BJ (cell line): ENCODE measurements around the gene SYCE1L. TPM values are rescaled to one million over a fixed set of nuclear protein-coding genes. Genes with fewer than 3 reads are reported as not detected.

Experiments used
- CTCF ChIA-PET: fragments of 350-600 bp; formaldehyde crosslinking; extraction: SDS; loops from one replicate; lab custom pipeline; 2021; ENCODE audit warnings: antibody characterized with exemption, inconsistent platforms; lab: Yijun Ruan, JAX
- POLR2A ChIA-PET: fragments of 300-600 bp; sonication (Branson Sonifier 250); formaldehyde crosslinking; extraction: SDS; loops from one replicate; lab custom pipeline; 2021; ENCODE audit warnings: antibody characterized with exemption; lab: Charles Lee
- DNase-seq: peaks from one replicate; pipeline ENCODE4 v3.0.0-alpha.2; 2011; ENCODE audit warnings: low read depth
- H3K27me3 ChIP-seq: 2 replicates; pipeline ENCODE4 v1.6.0; 2011; ENCODE audit warnings: low read length; ENCODE audit not compliant: control insufficient read depth, insufficient read depth
- H3K36me3 ChIP-seq: 2 replicates; pipeline ENCODE4 v1.5.1; 2011; ENCODE audit warnings: low read length; ENCODE audit not compliant: control insufficient read depth, insufficient read depth
- H3K4me3 ChIP-seq: 2 replicates; pipeline ENCODE4 v1.5.1; 2011; ENCODE audit warnings: low read depth, mild to moderate bottlenecking, control low read depth, low read length
- polyA plus RNA-seq: library from polyadenylated mRNA; depleted of rRNA; stranded (reverse); fragments of >200 nt; gene quantifications from 2 replicates; pipeline ENCODE4 v1.2.3, GENCODE V29; 2011
- TF ChIP-seq, protein P1 (sequence below): IDR thresholded peaks from 2 replicates; pipeline ENCODE4 v1.5.1; 2011; ENCODE audit warnings: low read depth, mild to moderate bottlenecking, control low read depth, inconsistent platforms, low read length, moderate library complexity; ENCODE audit not compliant: insufficient read depth

The SYCE1L gene
- polyA plus RNA-seq, 1 experiment: 0.44 TPM

DNA sequence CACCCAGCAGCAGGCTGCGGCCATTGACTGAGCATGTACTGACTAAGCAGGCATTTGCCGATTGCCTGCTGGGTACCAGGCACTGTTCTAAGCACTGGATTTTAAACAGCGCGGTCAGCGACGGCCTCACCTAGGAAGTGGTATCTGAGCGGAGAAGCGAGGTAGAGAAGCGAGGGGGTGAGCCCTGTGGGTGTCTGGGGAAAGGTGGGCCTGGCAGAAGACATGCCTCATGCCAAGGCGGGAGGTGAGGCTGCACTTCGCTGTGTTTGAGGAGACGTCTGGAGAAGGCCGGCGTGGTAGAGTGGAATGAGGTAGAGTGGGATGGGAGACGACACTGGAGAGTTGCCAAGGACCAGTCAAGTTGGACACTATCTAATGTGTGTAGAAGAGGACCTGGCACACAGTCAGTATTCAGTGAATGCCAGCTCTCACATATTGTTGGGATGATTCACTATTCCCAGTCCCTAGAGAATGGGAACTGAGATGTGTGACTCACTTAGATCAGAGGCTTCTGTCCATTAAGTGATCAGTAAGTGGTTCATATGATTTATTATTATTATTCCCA lies 14.4 kb downstream of the SYCE1L start:
- peak; percentile 67 for DNase-seq
- CTCF ChIA-PET: interaction anchor here (1.0 to 1.4 kb wide), 2 partner anchors 9 to 10 kb away, joined by 3 to 4 read pairs; no protein-coding TSS in a partner anchor
- TF ChIP-seq, protein P1, sequence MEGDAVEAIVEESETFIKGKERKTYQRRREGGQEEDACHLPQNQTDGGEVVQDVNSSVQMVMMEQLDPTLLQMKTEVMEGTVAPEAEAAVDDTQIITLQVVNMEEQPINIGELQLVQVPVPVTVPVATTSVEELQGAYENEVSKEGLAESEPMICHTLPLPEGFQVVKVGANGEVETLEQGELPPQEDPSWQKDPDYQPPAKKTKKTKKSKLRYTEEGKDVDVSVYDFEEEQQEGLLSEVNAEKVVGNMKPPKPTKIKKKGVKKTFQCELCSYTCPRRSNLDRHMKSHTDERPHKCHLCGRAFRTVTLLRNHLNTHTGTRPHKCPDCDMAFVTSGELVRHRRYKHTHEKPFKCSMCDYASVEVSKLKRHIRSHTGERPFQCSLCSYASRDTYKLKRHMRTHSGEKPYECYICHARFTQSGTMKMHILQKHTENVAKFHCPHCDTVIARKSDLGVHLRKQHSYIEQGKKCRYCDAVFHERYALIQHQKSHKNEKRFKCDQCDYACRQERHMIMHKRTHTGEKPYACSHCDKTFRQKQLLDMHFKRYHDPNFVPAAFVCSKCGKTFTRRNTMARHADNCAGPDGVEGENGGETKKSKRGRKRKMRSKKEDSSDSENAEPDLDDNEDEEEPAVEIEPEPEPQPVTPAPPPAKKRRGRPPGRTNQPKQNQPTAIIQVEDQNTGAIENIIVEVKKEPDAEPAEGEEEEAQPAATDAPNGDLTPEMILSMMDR: no peak
- Histone ChIP-seq H3K27me3 (no peaks in the 10 kb centered on the region), H3K36me3 (no peaks in the 10 kb centered on the region), H3K4me3 (no peak overlapping the region)
- POLR2A ChIA-PET: no interaction called here

DNA sequence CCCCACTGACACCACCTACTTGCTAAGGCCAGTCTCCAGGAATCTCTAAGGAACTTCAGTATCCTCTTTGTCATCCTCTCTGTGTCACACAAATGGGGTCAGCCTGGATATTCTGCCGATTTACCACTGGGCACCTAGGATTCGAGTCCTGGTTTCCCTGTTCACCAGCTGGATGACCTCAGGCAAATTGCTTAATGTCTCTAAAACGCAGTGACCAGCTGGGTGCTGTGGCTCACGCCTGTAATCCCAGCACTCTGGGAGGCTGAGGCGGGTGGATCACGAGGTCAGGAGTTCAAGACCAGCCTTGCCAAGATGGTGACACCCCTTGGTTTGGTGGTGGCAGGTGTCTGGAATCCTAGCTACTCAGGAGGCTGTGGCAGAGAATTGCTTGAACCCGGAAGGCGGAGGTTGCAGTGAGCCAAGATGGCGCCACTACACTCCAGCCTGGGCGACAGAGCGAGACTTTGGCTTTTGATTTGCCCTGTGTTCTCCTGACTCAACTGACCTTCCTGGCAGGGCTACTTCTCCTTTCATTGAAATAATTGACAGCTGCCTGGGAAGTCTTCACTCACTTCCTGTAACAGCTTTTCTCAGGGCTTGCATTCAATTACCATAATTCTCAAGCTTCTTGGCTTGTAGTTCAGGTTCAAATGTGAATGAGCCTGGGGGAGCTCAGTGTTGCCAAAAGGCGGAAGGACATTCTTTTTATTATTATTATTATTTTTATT lies 15.4 kb downstream of the SYCE1L start:
- ChIA-PET CTCF (interaction anchor here (0.7 to 1.6 kb wide), 5 partner anchors 9 to 364 kb away, joined by 3 to 4 read pairs (median 3); no protein-coding TSS in a partner anchor), POLR2A (no interaction called here)
- DNase-seq: no peak
- no peak overlapping the region for H3K4me3 ChIP-seq
- TF ChIP-seq, protein P1: no peak
- H3K36me3 ChIP-seq: no peaks in the 10 kb centered on the region
- H3K27me3 ChIP-seq: peaks cover 2% of the 10 kb centered on the region; the same call in 1 of the 2 replicates

DNA sequence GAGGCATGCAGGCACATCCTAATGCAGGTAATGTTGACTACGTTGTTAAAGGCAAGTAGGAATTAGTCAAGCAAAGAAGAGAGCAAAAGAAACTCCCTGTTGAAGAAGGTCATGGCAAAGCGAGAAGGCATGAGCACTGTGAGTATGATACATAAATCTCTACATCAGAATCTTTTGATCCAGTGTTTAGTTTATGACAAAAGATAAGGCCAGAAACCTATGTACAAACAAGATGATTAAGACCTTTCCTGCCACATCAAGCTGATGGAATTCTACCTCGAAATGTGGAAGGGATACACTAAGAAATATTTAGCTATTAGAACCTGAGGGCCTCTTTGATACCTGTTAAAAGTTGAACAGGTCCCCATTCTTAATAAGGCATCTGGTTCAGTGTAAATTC lies 20.2 kb downstream of the SYCE1L start:
- DNase-seq: no peak
- no peak overlapping the region for H3K4me3 ChIP-seq
- POLR2A ChIA-PET: no interaction called here
- peaks cover 2% of the 10 kb centered on the region; the same call in 1 of the 2 replicates for H3K27me3 ChIP-seq
- no peaks in the 10 kb centered on the region for H3K36me3 ChIP-seq
- TF ChIP-seq, protein P1: no peak
- CTCF ChIA-PET: no interaction called here

DNA sequence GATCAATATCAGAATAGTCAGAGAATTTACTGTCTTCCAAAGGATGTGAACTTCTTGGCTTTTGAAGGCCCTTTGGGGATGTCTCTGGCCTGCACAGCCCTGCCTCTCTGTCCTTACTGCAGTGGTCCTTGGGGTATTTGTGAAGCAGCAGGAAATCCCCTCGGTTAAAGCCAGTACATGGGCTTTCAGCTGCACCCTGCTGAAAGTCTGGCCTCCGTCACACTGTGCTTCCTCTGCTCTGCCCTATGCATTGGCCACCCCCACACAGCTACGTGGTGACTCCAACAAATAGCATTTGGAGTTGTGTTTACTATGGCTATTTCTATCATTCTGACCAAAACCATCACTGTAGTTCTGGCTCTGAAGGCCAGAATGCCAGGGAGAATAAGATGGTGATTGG lies 21.2 kb downstream of the SYCE1L start:
- TF ChIP-seq, protein P1: no peak
- Histone ChIP-seq H3K27me3 (peaks cover 2% of the 10 kb centered on the region), H3K4me3 (no peak overlapping the region), H3K36me3 (no peaks in the 10 kb centered on the region)
- ChIA-PET CTCF (interaction anchor here (1.2 kb wide), 1 partner anchor 8 kb away, joined by 3 read pairs; no protein-coding TSS in a partner anchor), POLR2A (interaction anchor here (0.5 kb wide), 1 partner anchor 1779 kb away, joined by 4 read pairs; no protein-coding TSS in a partner anchor)
- no peak for DNase-seq

DNA sequence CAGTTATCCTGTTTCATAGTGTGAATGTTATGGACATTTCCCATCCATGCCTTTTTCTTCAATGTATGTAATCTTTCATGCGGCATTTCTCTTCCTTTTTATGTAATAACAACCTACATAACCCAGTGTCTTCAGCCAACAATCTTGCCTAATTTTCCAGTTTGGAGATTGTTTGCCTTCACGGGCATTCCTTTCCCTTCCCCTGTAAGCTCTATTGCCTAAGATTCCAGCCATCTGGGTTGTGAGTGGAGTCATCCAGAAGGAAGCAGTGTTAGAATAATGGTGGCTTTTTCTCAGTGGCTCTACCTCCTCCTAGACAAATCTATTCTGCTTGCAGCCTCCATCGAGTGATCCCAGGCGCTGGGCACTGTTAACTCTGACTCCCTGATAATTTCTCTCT lies 22.3 kb downstream of the SYCE1L start:
- POLR2A ChIA-PET: no interaction called here
- TF ChIP-seq, protein P1: no peak
- no peak for DNase-seq
- CTCF ChIA-PET: interaction anchor here (1.2 to 1.7 kb wide), 2 partner anchors 9 to 14 kb away, joined by 3 to 4 read pairs; no protein-coding TSS in a partner anchor
- Histone ChIP-seq H3K4me3 (no peak overlapping the region), H3K27me3 (peaks cover 2% of the 10 kb centered on the region), H3K36me3 (no peaks in the 10 kb centered on the region)
